NOMO-1 (cell line): ENCODE results near the gene PKNOX1.
"Not testable (repeated sequence)": the region's sequence is repeated elsewhere in the genome, so short reads cannot be mapped to it uniquely, and the experiment has no call there.

Source experiments
- DNase-seq, 2 experiments: peaks; one replicate each; lab custom pipeline; 2025; ENCODE audit not compliant: unreplicated experiment in 2 of 2; lab: John Stamatoyannopoulos, UW

Gene PKNOX1

GRCh38 chr21:43015906-43016540 lies 41.7 kb downstream of the PKNOX1 start:
- peak; percentile 34 to 80 for DNase-seq

GRCh38 chr21:43016728-43017127 lies 42.4 kb downstream of the PKNOX1 start:
- DNase-seq: no peak

GRCh38 chr21:43018519-43018918 lies 44.2 kb downstream of the PKNOX1 start:
- no peak for DNase-seq

- no peak for DNase-seq
These were observed 45.8 kb downstream of the PKNOX1 start for GRCh38 chr21:43020177-43020576.

GRCh38 chr21:43020771-43021170 lies 46.4 kb downstream of the PKNOX1 start:
- no peak for DNase-seq

GRCh38 chr21:43021191-43021590 lies 46.8 kb downstream of the PKNOX1 start:
- no peak for DNase-seq

GRCh38 chr21:43021756-43022600 lies 47.6 kb downstream of the PKNOX1 start:
- DNase-seq: no peak

- no peak for DNase-seq
These were observed 48.8 kb downstream of the PKNOX1 start for GRCh38 chr21:43023175-43023574.

GRCh38 chr21:43024439-43025136 lies 50.2 kb downstream of the PKNOX1 start:
- no peak for DNase-seq

GRCh38 chr21:43025636-43026180 lies 51.3 kb downstream of the PKNOX1 start:
- no peak for DNase-seq

- DNase-seq: no peak
These were observed 53.7 kb downstream of the PKNOX1 start for GRCh38 chr21:43027846-43028731.

GRCh38 chr21:43029785-43030184 lies 55.4 kb downstream of the PKNOX1 start:
- DNase-seq: no peak

- no peak for DNase-seq
These were observed 56.8 kb downstream of the PKNOX1 start for GRCh38 chr21:43031121-43031619.

- no peak for DNase-seq
These were observed 59.7 kb downstream of the PKNOX1 start for GRCh38 chr21:43034101-43034500.

GRCh38 chr21:43034826-43035225 lies 60.5 kb downstream of the PKNOX1 start:
- no peak for DNase-seq

- DNase-seq: not testable (repeated sequence)
These were observed 62.5 kb downstream of the PKNOX1 start for GRCh38 chr21:43036889-43037288.

GRCh38 chr21:43037918-43038658 lies 63.7 kb downstream of the PKNOX1 start:
- not testable (repeated sequence) for DNase-seq

- DNase-seq: not testable (repeated sequence)
These were observed 64.3 kb downstream of the PKNOX1 start for GRCh38 chr21:43038659-43039044.

- not testable (repeated sequence) for DNase-seq
These were observed 67.8 kb downstream of the PKNOX1 start for GRCh38 chr21:43042169-43042568.
